PC-3 (cell line): ENCODE data around the gene RBM10. TPM values are rescaled to one million over a fixed set of nuclear protein-coding genes. Genes with fewer than 3 reads are reported as not detected.
A peak's percentile ranks its signal among the peaks of the same experiment; 100 is the strongest.

Experiments
- ATAC-seq: fragments of 200-7000 bp; cut with Tn5 transposase; 2 replicates; pipeline ENCODE4 v1.9.1; 2020; ENCODE audit warnings: mild to moderate bottlenecking, moderate library complexity
- BruUV-seq: library from RNA; stranded (reverse); fragments of 400-500 nt; replicated peaks from 2 replicates; lab custom pipeline; 2021; lab: Mats Ljungman, UMichigan
- CTCF ChIA-PET: fragments of 300-600 bp; sonication (Branson Sonifier 250); formaldehyde crosslinking; loops from one replicate; lab custom pipeline; 2022; ENCODE audit warnings: antibody characterized with exemption; lab: Charles Lee
- POLR2A ChIA-PET: fragments of 300-600 bp; sonication (Branson Sonifier 250); formaldehyde crosslinking; loops from one replicate; lab custom pipeline; 2022; ENCODE audit warnings: antibody characterized with exemption; ENCODE audit not compliant: unreplicated experiment; lab: Charles Lee
- DNase-seq: peaks from one replicate; pipeline ENCODE4 v3.0.0-alpha.2; 2015
- H2AFZ ChIP-seq: fragments of 300-600 bp; sonication (generic); 2 replicates; pipeline ENCODE4 v1.6.0; 2016; ENCODE audit warnings: antibody characterized with exemption, low read length
- H3F3A ChIP-seq: fragments of 300-600 bp; sonication (generic); one replicate; pipeline ENCODE4 v1.6.0; 2017; ENCODE audit warnings: antibody characterized with exemption, low read length, control low read depth, mild to moderate bottlenecking; ENCODE audit not compliant: unreplicated experiment
- H3K27ac ChIP-seq: fragments of 300-600 bp; sonication (generic); 2 replicates; pipeline ENCODE4 v1.5.1; 2016; ENCODE audit warnings: mild to moderate bottlenecking, low read length
- H3K27me3 ChIP-seq: fragments of 300-600 bp; sonication (generic); 2 replicates; pipeline ENCODE4 v1.6.1; 2016; ENCODE audit warnings: low read length, mixed read lengths
- H3K36me3 ChIP-seq: fragments of 300-600 bp; sonication (generic); 2 replicates; pipeline ENCODE4 v1.6.1; 2016; ENCODE audit warnings: low read depth, mixed run types, low read length, mixed read lengths
- H3K4me1 ChIP-seq: fragments of 300-600 bp; sonication (generic); 2 replicates; pipeline ENCODE4 v1.5.1; 2016; ENCODE audit warnings: low read length; ENCODE audit not compliant: insufficient read depth
- H3K4me2 ChIP-seq: fragments of 300-600 bp; sonication (generic); 2 replicates; pipeline ENCODE4 v1.6.0; 2016; ENCODE audit warnings: low read length
- H3K4me3 ChIP-seq: fragments of 300-600 bp; sonication (generic); 2 replicates; pipeline ENCODE4 v1.5.1; 2016; ENCODE audit warnings: mild to moderate bottlenecking, low read length, mixed read lengths
- H3K79me2 ChIP-seq: fragments of 300-600 bp; sonication (generic); 2 replicates; pipeline ENCODE4 v1.6.1; 2017; ENCODE audit warnings: low read length, mixed read lengths
- H3K9ac ChIP-seq: fragments of 300-600 bp; sonication (generic); 2 replicates; pipeline ENCODE4 v1.6.0; 2016; ENCODE audit warnings: mild to moderate bottlenecking, low read length
- H3K9me2 ChIP-seq: fragments of 300-600 bp; sonication (generic); replicated peaks from 2 replicates; pipeline ENCODE4 v1.6.1; 2016; ENCODE audit warnings: mixed run types, low read length, mixed read lengths
- H3K9me3 ChIP-seq: fragments of 300-600 bp; sonication (generic); 2 replicates; pipeline ENCODE4 v1.6.1; 2016; ENCODE audit warnings: low read length, mixed read lengths
- H4K20me1 ChIP-seq: fragments of 300-600 bp; sonication (generic); 2 replicates; pipeline ENCODE4 v1.6.1; 2016; ENCODE audit warnings: low read length, mixed read lengths
- EZH2 ChIP-seq: fragments of 300-600 bp; sonication (generic); IDR thresholded peaks from one replicate; pipeline ENCODE4 v1.6.1; 2017; ENCODE audit warnings: antibody characterized with exemption, mild to moderate bottlenecking, low read length; ENCODE audit not compliant: unreplicated experiment
- EZH2phosphoT487 ChIP-seq: fragments of 300-600 bp; sonication (generic); IDR thresholded peaks from 2 replicates; pipeline ENCODE4 v1.6.1; 2018; ENCODE audit warnings: mild to moderate bottlenecking, antibody characterized with exemption, low read length, borderline replicate concordance
- intact Hi-C: fragments of 100-400 bp; cut with micrococcal nuclease; formaldehyde crosslinking; loops from 2 replicates; pipeline ENCODE4 v1.9.0; 2023
- total RNA-seq: library from RNA; depleted of rRNA; stranded (reverse); fragments of >200 nt; gene quantifications from 2 replicates; pipeline ENCODE4 v1.2.3, GENCODE V29; 2014
- TF ChIP-seq, protein P1 (sequence below): fragments of 300-600 bp; sonication (generic); conservative IDR thresholded peaks from 2 replicates; pipeline ENCODE4 v1.5.1; 2017; ENCODE audit warnings: antibody characterized with exemption, low read depth, mild to moderate bottlenecking, low read length

Gene RBM10
- total RNA-seq, 1 experiment from 2014 or later, result 71.5 TPM

DNA sequence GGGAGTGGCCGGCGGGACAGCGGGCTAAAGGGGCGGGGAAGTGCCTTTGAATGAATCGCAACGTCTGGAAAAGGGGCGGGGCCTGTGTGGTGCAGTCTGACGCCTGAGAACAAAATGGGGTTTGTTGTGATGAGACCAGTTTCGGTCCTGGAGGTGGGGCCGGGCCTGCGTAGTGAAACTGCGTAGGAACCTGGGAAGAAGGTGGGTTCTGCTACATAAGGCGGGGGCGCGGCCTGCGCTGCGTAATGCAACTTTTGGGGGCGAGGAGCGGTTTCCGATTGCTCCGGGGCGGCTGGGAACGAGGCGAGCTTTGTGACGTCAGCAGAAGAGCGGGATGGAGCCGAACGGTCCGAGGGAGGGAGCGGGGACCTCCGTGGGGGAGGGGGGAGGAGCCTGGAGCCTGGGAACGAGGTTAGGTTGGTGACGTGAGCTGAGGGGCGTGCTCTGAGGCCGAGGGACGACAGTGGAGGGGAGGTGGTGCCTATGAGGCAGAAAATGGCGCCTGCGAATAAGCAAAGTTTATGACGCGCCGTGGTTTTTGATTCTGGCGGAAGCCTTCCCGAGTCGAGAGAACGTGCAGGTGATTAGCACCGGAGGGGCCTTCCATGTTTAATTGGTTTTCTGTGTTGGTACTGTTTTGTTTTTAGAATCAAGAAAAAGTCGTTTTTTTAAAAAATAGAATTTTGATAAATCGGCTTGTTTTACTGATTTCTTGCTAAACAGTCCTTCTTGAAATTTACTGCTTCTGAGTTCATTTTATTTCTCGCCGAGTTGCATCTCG, 88.5 kb downstream of the RBM10 start:
- H3K27me3 ChIP-seq, result no peaks in the 10 kb centered on the region
- intact Hi-C loops, result loop anchor here (1.0 kb wide), 1 partner anchor 15 kb away; the partner anchor contains the start of gene CDK16
- H3K79me2 ChIP-seq, result peaks cover 45% of the 10 kb centered on the region
- peak overlapping the region; percentile 77 for H3K4me3 ChIP-seq
- no peak overlapping the region for H2AFZ ChIP-seq
- no peaks in the 10 kb centered on the region for H3F3A ChIP-seq
- no TSS peak for BruUV-seq
- no peaks in the 10 kb centered on the region for H3K9me3 ChIP-seq
- H3K9me2 ChIP-seq, result no peaks in the 10 kb centered on the region
- POLR2A ChIA-PET, result interaction anchor here (0.6 to 1.3 kb wide), 4 partner anchors 16 to 151 kb away, joined by 3 to 11 read pairs (median 8); no protein-coding TSS in a partner anchor
- CTCF ChIA-PET, result interaction anchor here (0.7 kb wide), 1 partner anchor 79 kb away, joined by 3 read pairs; no protein-coding TSS in a partner anchor
- peak; percentile 91 for ATAC-seq
- TF ChIP-seq, protein P1, sequence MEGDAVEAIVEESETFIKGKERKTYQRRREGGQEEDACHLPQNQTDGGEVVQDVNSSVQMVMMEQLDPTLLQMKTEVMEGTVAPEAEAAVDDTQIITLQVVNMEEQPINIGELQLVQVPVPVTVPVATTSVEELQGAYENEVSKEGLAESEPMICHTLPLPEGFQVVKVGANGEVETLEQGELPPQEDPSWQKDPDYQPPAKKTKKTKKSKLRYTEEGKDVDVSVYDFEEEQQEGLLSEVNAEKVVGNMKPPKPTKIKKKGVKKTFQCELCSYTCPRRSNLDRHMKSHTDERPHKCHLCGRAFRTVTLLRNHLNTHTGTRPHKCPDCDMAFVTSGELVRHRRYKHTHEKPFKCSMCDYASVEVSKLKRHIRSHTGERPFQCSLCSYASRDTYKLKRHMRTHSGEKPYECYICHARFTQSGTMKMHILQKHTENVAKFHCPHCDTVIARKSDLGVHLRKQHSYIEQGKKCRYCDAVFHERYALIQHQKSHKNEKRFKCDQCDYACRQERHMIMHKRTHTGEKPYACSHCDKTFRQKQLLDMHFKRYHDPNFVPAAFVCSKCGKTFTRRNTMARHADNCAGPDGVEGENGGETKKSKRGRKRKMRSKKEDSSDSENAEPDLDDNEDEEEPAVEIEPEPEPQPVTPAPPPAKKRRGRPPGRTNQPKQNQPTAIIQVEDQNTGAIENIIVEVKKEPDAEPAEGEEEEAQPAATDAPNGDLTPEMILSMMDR, result no peak
- TF ChIP-seq EZH2phosphoT487 (no peak), EZH2 (no peak)
- peaks cover 5% of the 10 kb centered on the region for H3K36me3 ChIP-seq
- peak overlapping the region; percentile 99 for H3K9ac ChIP-seq
- H3K4me2 ChIP-seq, result peak overlapping the region; percentile 95
- H4K20me1 ChIP-seq, result no peaks in the 10 kb centered on the region
- H3K27ac ChIP-seq, result peak overlapping the region; percentile 98
- DNase-seq, result peak; percentile 91
- H3K4me1 ChIP-seq, result peaks cover 9% of the 10 kb centered on the region

DNA sequence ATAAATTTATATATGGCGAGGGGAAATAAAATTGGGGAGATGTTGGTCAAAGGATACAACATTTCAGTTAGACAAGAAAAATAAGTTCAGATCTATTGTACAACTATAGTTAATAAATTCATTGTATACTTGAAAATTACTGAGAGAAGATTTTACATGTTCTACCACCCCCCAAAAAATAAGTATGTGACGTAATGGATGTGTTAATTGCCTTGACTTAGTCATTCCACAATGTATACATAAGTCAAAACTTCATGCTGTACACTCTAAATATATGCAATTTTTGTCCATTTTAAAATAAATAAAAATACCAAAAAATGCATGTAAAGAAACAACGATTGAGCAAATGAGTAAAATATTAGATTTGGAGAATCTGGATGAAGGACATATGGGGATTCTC, 89.6 kb downstream of the RBM10 start:
- H3K4me2 ChIP-seq, result peak overlapping the region; percentile 95

More for the DNA sequence above, 89.6 kb downstream of the RBM10 start:
- no peaks in the 10 kb centered on the region for H3K9me3 ChIP-seq
- H4K20me1 ChIP-seq, result no peaks in the 10 kb centered on the region
- CTCF ChIA-PET, result no interaction called here
- no TSS peak for BruUV-seq
- peak overlapping the region; percentile 98 for H3K27ac ChIP-seq
- no peaks in the 10 kb centered on the region; the same call in 1 of the 2 replicates for H3K36me3 ChIP-seq
- TF ChIP-seq, protein P1, result no peak
- TF ChIP-seq EZH2phosphoT487, result no peak
- no peak for TF ChIP-seq EZH2
- no peaks in the 10 kb centered on the region for H3K27me3 ChIP-seq
- no peaks in the 10 kb centered on the region for H3K9me2 ChIP-seq
- H3K9ac ChIP-seq, result peak overlapping the region; percentile 99
- ATAC-seq, result no peak
- H3K4me3 ChIP-seq, result peak overlapping the region; percentile 77
- H3K79me2 ChIP-seq, result peaks cover 45% of the 10 kb centered on the region
- peaks cover 9% of the 10 kb centered on the region for H3K4me1 ChIP-seq
- intact Hi-C loops, result no loop called here
- no peak overlapping the region for H2AFZ ChIP-seq
- DNase-seq, result no peak
- POLR2A ChIA-PET, result no interaction called here
- no peaks in the 10 kb centered on the region for H3F3A ChIP-seq
